Karpas-422 (cell line): Measurements from ENCODE around the gene SCNM1. TPM values are rescaled to one million over a fixed set of nuclear protein-coding genes. Genes with fewer than 3 reads are reported as not detected.

Experiments
- DNase-seq: peaks from one replicate; pipeline ENCODE4 v3.0.0-alpha.2; 2015
- H2AFZ ChIP-seq: fragments of 200-600 bp; sonication (generic); 2 replicates; pipeline ENCODE4 v1.6.1; 2014; ENCODE audit warnings: antibody characterized with exemption, low read length, mixed read lengths
- H3K27ac ChIP-seq: fragments of 200-600 bp; sonication (generic); 2 replicates; pipeline ENCODE4 v1.5.1; 2014; ENCODE audit warnings: mild to moderate bottlenecking, low read length, moderate library complexity
- H3K27me3 ChIP-seq: fragments of 200-600 bp; sonication (generic); 2 replicates; pipeline ENCODE4 v1.6.1; 2014; ENCODE audit warnings: low read length, mixed read lengths
- H3K36me3 ChIP-seq: fragments of 200-600 bp; sonication (generic); 2 replicates; pipeline ENCODE4 v1.6.1; 2014; ENCODE audit warnings: low read length, mixed read lengths; ENCODE audit not compliant: insufficient read depth
- H3K4me1 ChIP-seq: fragments of 200-600 bp; sonication (generic); 2 replicates; pipeline ENCODE4 v1.6.1; 2014; ENCODE audit warnings: mild to moderate bottlenecking, low read length, mixed read lengths
- H3K4me2 ChIP-seq: fragments of 200-600 bp; sonication (generic); 2 replicates; pipeline ENCODE4 v1.6.1; 2014; ENCODE audit warnings: low read length, low read depth, mild to moderate bottlenecking; ENCODE audit not compliant: poor library complexity, severe bottlenecking
- H3K4me3 ChIP-seq: fragments of 200-600 bp; sonication (generic); 2 replicates; pipeline ENCODE4 v1.5.1; 2014; ENCODE audit warnings: mild to moderate bottlenecking, antibody characterized with exemption, low read length, mixed read lengths
- H3K79me2 ChIP-seq: fragments of 200-600 bp; sonication (generic); 2 replicates; pipeline ENCODE4 v1.6.1; 2014; ENCODE audit warnings: mild to moderate bottlenecking, low read length, mixed read lengths
- H3K9ac ChIP-seq: fragments of 200-600 bp; sonication (generic); 2 replicates; pipeline ENCODE4 v1.6.0; 2014; ENCODE audit warnings: low read length
- H3K9me2 ChIP-seq: fragments of 200-600 bp; sonication (generic), shearing (Covaris generic); replicated peaks from 2 replicates; pipeline ENCODE4 v1.6.0; 2014; ENCODE audit warnings: mild to moderate bottlenecking, low read length, moderate library complexity; ENCODE audit not compliant: insufficient read depth
- H3K9me3 ChIP-seq: fragments of 300-700, 200-600 bp; sonication (generic); 2 replicates; pipeline ENCODE4 v1.6.1; 2014; ENCODE audit warnings: low read length, mixed read lengths
- H4K20me1 ChIP-seq: fragments of 200-600 bp; sonication (generic); 2 replicates; pipeline ENCODE4 v1.6.1; 2014; ENCODE audit warnings: mild to moderate bottlenecking, antibody characterized with exemption, low read length, low read depth; ENCODE audit not compliant: insufficient read depth
- total RNA-seq: library from RNA; depleted of rRNA; stranded (reverse); fragments of >200 nt; shearing (Covaris generic); gene quantifications from 2 replicates; pipeline ENCODE4 v1.2.3, GENCODE V29; 2014; ENCODE audit warnings: low replicate concordance; rRNA removed

The SCNM1 gene
- total RNA-seq, 1 experiment from 2014 or later, result 78.9 TPM

GRCh38 chr1:151210830-151211229 is 44.9 kb downstream of the SCNM1 start:
- Histone ChIP-seq H3K4me3 (no peak overlapping the region), H3K79me2 (peaks cover 94% of the 10 kb centered on the region), H2AFZ (no peak overlapping the region), H3K4me2 (no peak overlapping the region), H3K9me2 (no peaks in the 10 kb centered on the region), H3K9ac (no peak overlapping the region), H3K9me3 (no peaks in the 10 kb centered on the region), H3K4me1 (no peaks in the 10 kb centered on the region), H4K20me1 (peaks cover 17% of the 10 kb centered on the region), H3K27ac (no peak overlapping the region), H3K36me3 (peaks cover 22% of the 10 kb centered on the region), H3K27me3 (no peaks in the 10 kb centered on the region)
- DNase-seq, result no peak

DNA sequence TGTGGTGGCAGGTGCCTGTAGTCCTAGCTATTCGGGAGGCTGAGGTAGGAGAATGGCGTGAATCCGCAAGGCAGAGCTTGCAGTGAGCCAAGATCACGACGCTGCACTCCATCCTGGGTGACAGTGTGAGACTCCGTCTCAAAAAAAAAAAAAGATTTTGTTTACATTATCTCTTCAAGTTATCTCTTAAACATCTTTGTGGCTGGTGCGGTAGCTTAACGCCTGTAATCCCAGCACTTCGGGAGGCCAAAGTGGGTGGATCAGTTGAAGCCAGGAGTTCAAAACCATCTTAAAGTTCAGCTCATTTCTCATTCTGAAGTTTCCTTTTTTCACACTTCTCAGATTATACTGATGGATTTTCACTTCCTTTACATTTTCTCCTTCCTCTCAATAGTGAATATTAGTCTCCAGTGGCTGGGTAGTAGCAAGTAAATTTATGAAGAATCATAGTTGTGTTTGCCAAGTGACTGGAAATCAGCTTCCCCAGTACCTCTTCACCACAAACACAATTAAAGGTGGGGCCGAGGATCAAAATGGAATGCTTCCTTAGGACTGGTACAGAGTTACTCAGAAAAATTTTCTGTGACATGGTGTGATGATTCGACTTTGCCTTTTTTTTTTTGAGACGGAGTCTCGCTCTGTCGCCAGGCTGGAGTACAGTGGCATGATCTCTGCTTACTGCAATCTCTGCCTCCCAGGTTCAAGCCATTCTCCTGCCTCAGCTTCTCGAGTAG is 46.2 kb downstream of the SCNM1 start:
- Histone ChIP-seq H3K79me2 (peaks cover 94% of the 10 kb centered on the region), H4K20me1 (peaks cover 23% of the 10 kb centered on the region), H3K36me3 (peaks cover 12% of the 10 kb centered on the region), H3K9ac (no peak overlapping the region), H3K27ac (no peak overlapping the region), H3K9me3 (no peaks in the 10 kb centered on the region), H3K4me3 (no peak overlapping the region), H3K9me2 (no peaks in the 10 kb centered on the region), H3K4me1 (no peaks in the 10 kb centered on the region), H2AFZ (no peak overlapping the region), H3K27me3 (no peaks in the 10 kb centered on the region), H3K4me2 (no peak overlapping the region)
- no peak for DNase-seq

GRCh38 chr1:151213560-151213959 is 47.6 kb downstream of the SCNM1 start:
- H3K4me2 ChIP-seq, result no peak overlapping the region
- no peaks in the 10 kb centered on the region for H3K27me3 ChIP-seq
- H3K9me3 ChIP-seq, result no peaks in the 10 kb centered on the region
- no peaks in the 10 kb centered on the region for H3K4me1 ChIP-seq
- H3K9me2 ChIP-seq, result no peaks in the 10 kb centered on the region
- H2AFZ ChIP-seq, result no peak overlapping the region
- no peak overlapping the region for H3K9ac ChIP-seq
- no peak overlapping the region for H3K4me3 ChIP-seq
- DNase-seq, result no peak
- peaks cover 28% of the 10 kb centered on the region for H4K20me1 ChIP-seq
- peaks cover 94% of the 10 kb centered on the region for H3K79me2 ChIP-seq
- H3K36me3 ChIP-seq, result peaks cover 12% of the 10 kb centered on the region; the same call in 1 of the 2 replicates
- H3K27ac ChIP-seq, result no peak overlapping the region

Other genes starting within 250 kb of the SCNM1 start
- 47.0 and 60.1 TPM in 2 replicates for gene SETDB1, start 239.8 kb upstream of the SCNM1 start, total RNA-seq
- gene CERS2, start 191.3 kb upstream of the SCNM1 start, total RNA-seq, result 91.6 and 140 TPM in 2 replicates
- 0.19 and 0.47 TPM in 2 replicates for gene ANXA9, start 183.9 kb upstream of the SCNM1 start, total RNA-seq
- 9.9 and 13.0 TPM in 2 replicates for gene MINDY1, start 159.2 kb upstream of the SCNM1 start, total RNA-seq
- 28.8 and 35.0 TPM in 2 replicates for gene PRUNE1, start 157.7 kb upstream of the SCNM1 start, total RNA-seq
- gene BNIPL, start 129.6 kb upstream of the SCNM1 start, total RNA-seq, result 0.63 and 1.4 TPM in 2 replicates
- gene C1orf56, start 118.4 kb upstream of the SCNM1 start, total RNA-seq, result 2.5 and 4.6 TPM in 2 replicates
- gene CDC42SE1, start 106.5 kb upstream of the SCNM1 start, total RNA-seq, result 90.8 and 100 TPM in 2 replicates
- 5.3 and 8.3 TPM in 2 replicates for gene MLLT11, start 105.7 kb upstream of the SCNM1 start, total RNA-seq
- 6.7 and 6.9 TPM in 2 replicates for gene GABPB2, start 95.4 kb upstream of the SCNM1 start, total RNA-seq
- gene SEMA6C, start 19.5 kb upstream of the SCNM1 start, total RNA-seq, result 1.4 and 1.6 TPM in 2 replicates
- gene TNFAIP8L2, start 9.5 kb upstream of the SCNM1 start, total RNA-seq, result 29.3 and 30.7 TPM in 2 replicates
- 2.1 and 6.6 TPM in 2 replicates for gene LYSMD1, start 242 bp upstream of the SCNM1 start, total RNA-seq
- 0.52 TPM in 1 of 2 replicates, not detected in the other for gene TMOD4, start 9.8 kb downstream of the SCNM1 start, total RNA-seq
- 54.4 and 59.8 TPM in 2 replicates for gene VPS72, start 24.1 kb downstream of the SCNM1 start, total RNA-seq
- gene PIP5K1A, start 32.4 kb downstream of the SCNM1 start, total RNA-seq, result 72.8 and 75.9 TPM in 2 replicates
- gene PSMD4, start 88.6 kb downstream of the SCNM1 start, total RNA-seq, result 99.7 and 167 TPM in 2 replicates
- 21.3 and 33.5 TPM in 2 replicates for gene ZNF687, start 116.2 kb downstream of the SCNM1 start, total RNA-seq
- 29.4 and 42.6 TPM in 2 replicates for gene PI4KB, start 161.3 kb downstream of the SCNM1 start, total RNA-seq
- 101 and 159 TPM in 2 replicates for gene RFX5, start 181.1 kb downstream of the SCNM1 start, total RNA-seq
- gene SELENBP1, start 206.6 kb downstream of the SCNM1 start, total RNA-seq, result not detected in 2 replicates
- 346 and 381 TPM in 2 replicates for gene PSMB4, start 233.4 kb downstream of the SCNM1 start, total RNA-seq